ENCODE data around the gene PCCA. TPM values are rescaled to one million over a fixed set of nuclear protein-coding genes. Genes with fewer than 3 reads are reported as not detected.
"Not testable (repeated sequence)": the region's sequence is repeated elsewhere in the genome, so short reads cannot be mapped to it uniquely, and the experiment has no call there.

Gene PCCA
- total and polyA plus RNA-seq, 4 donors = 8.3 to 71.8 (median 22.8) TPM

GRCh38 chr13:100273552-100273951, 184.7 kb downstream of the PCCA start:
- WGBS, 2 donors = 25 to 50% methylated on average over 6 of the region's 6 CpGs
- Histone ChIP-seq H3K9ac (ENCODE audit: insufficient read depth in 1 of 2, low read length in 2 of 2) (no peak overlapping the region), H3K27me3 (ENCODE audit: control insufficient read depth in 3 of 3, insufficient read depth in 3 of 3, low read length in 2 of 3) (no peaks in the 10 kb centered on the region), H3K9me3 (ENCODE audit: control insufficient read depth in 4 of 4, insufficient read depth in 3 of 4, low read length in 3 of 4) (no peaks in the 10 kb centered on the region), H3K4me3 (no peak overlapping the region), H3K36me3 (ENCODE audit: control insufficient read depth in 4 of 4, insufficient read depth in 4 of 4, low read length in 4 of 4) (peaks cover 0 to 7% (median 4%) of the 10 kb centered on the region in 4 donors), H3K27ac (ENCODE audit: low read depth in 1 of 2, low read length in 1 of 2) (no peak overlapping the region), H3K4me1 (ENCODE audit: control insufficient read depth in 5 of 5, insufficient read depth in 5 of 5, low read length in 5 of 5) (no peaks in the 10 kb centered on the region)
- ATAC-seq (ENCODE audit: insufficient read depth, low FRiP score) (no peak), DNase-seq (no peak)
- TF ChIP-seq, protein P1, sequence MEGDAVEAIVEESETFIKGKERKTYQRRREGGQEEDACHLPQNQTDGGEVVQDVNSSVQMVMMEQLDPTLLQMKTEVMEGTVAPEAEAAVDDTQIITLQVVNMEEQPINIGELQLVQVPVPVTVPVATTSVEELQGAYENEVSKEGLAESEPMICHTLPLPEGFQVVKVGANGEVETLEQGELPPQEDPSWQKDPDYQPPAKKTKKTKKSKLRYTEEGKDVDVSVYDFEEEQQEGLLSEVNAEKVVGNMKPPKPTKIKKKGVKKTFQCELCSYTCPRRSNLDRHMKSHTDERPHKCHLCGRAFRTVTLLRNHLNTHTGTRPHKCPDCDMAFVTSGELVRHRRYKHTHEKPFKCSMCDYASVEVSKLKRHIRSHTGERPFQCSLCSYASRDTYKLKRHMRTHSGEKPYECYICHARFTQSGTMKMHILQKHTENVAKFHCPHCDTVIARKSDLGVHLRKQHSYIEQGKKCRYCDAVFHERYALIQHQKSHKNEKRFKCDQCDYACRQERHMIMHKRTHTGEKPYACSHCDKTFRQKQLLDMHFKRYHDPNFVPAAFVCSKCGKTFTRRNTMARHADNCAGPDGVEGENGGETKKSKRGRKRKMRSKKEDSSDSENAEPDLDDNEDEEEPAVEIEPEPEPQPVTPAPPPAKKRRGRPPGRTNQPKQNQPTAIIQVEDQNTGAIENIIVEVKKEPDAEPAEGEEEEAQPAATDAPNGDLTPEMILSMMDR (IDR thresholded peaks at IDR 0.05; ENCODE audit: control extremely low read depth, extremely low read depth) = no peak

GRCh38 chr13:100274942-100275506, 186.1 kb downstream of the PCCA start:
- ATAC-seq (ENCODE audit: insufficient read depth, low FRiP score) = no peak
- H3K9me3 ChIP-seq (ENCODE audit: control insufficient read depth in 4 of 4, insufficient read depth in 3 of 4, low read length in 3 of 4) = no peaks in the 10 kb centered on the region
- H3K4me3 ChIP-seq = no peak overlapping the region
- 85 to 91% methylated on average over 12 of the region's 12 CpGs for WGBS, 2 donors
- no peak overlapping the region for H3K9ac ChIP-seq (ENCODE audit: insufficient read depth in 1 of 2, low read length in 2 of 2)
- H3K36me3 ChIP-seq (ENCODE audit: control insufficient read depth in 4 of 4, insufficient read depth in 4 of 4, low read length in 4 of 4) = peaks cover 0 to 5% (median 2%) of the 10 kb centered on the region in 4 donors
- no peaks in the 10 kb centered on the region for H3K4me1 ChIP-seq (ENCODE audit: control insufficient read depth in 5 of 5, insufficient read depth in 5 of 5, low read length in 5 of 5)
- H3K27ac ChIP-seq (ENCODE audit: low read depth in 1 of 2, low read length in 1 of 2) = no peak overlapping the region
- TF ChIP-seq, protein P1 (IDR thresholded peaks at IDR 0.05; ENCODE audit: control extremely low read depth, extremely low read depth) = no peak
- H3K27me3 ChIP-seq (ENCODE audit: control insufficient read depth in 3 of 3, insufficient read depth in 3 of 3, low read length in 2 of 3) = no peaks in the 10 kb centered on the region
- no peak for DNase-seq

DNA sequence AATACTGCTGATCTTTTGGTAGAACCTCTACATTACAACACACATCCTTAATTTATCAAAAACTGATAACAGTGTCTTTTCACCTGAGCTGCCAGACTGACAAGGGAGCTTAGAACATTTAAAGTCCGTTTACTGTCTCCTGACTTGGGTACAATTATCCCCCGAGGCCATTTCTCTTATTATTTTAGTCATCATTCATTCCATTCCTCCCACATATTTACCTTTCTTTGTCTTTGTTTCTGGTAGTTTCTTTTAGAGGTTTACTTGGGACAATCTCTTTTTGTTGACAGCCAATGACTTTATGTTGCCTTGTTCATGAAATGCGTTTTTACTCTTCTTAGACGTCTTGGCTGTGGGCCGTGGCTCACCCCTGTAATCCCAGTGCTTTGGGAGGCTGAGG, 186.9 kb downstream of the PCCA start:
- Histone ChIP-seq H3K9ac (ENCODE audit: insufficient read depth in 1 of 2, low read length in 2 of 2) (no peak overlapping the region), H3K4me1 (ENCODE audit: control insufficient read depth in 5 of 5, insufficient read depth in 5 of 5, low read length in 5 of 5) (no peaks in the 10 kb centered on the region), H3K36me3 (ENCODE audit: control insufficient read depth in 4 of 4, insufficient read depth in 4 of 4, low read length in 4 of 4) (peaks cover 0 to 6% (median 3%) of the 10 kb centered on the region in 4 donors), H3K27me3 (ENCODE audit: control insufficient read depth in 3 of 3, insufficient read depth in 3 of 3, low read length in 2 of 3) (no peaks in the 10 kb centered on the region), H3K27ac (ENCODE audit: low read depth in 1 of 2, low read length in 1 of 2) (no peak overlapping the region), H3K4me3 (no peak overlapping the region), H3K9me3 (ENCODE audit: control insufficient read depth in 4 of 4, insufficient read depth in 3 of 4, low read length in 3 of 4) (no peaks in the 10 kb centered on the region)
- TF ChIP-seq, protein P1 (IDR thresholded peaks at IDR 0.05; ENCODE audit: control extremely low read depth, extremely low read depth) = no peak
- DNase-seq (no peak), ATAC-seq (ENCODE audit: insufficient read depth, low FRiP score) (no peak)
- 94 to 97% methylated on average over 5 of the region's 5 CpGs for WGBS, 2 donors

DNA sequence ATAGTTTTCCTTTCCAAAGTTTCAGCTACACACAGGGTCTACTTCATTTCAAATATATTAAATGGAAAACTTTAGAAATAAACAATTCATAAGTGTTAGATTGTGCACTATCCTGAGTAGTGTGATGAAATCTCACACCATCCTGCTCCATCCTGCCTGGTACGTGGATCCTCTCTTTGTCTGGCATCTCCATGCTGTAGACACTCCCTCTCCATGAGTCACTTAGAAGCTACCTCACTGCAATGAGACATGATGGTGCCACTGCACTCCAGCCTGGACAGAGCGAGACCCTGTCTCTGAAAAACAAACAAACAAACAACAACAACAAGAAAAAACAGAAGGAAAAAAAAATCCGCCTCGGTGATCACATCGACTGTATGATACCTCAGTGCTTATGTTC, 191.8 kb downstream of the PCCA start:
- 93 to 97% methylated on average over 5 of the region's 5 CpGs for WGBS, 2 donors
- Histone ChIP-seq H3K9ac (ENCODE audit: insufficient read depth in 1 of 2, low read length in 2 of 2) (no peak overlapping the region), H3K27ac (ENCODE audit: low read depth in 1 of 2, low read length in 1 of 2) (no peak overlapping the region), H3K27me3 (ENCODE audit: control insufficient read depth in 3 of 3, insufficient read depth in 3 of 3, low read length in 2 of 3) (no peaks in the 10 kb centered on the region), H3K4me3 (no peak overlapping the region), H3K9me3 (ENCODE audit: control insufficient read depth in 4 of 4, insufficient read depth in 3 of 4, low read length in 3 of 4) (no peaks in the 10 kb centered on the region), H3K36me3 (ENCODE audit: control insufficient read depth in 4 of 4, insufficient read depth in 4 of 4, low read length in 4 of 4) (peaks cover 0 to 7% (median 4%) of the 10 kb centered on the region in 4 donors), H3K4me1 (ENCODE audit: control insufficient read depth in 5 of 5, insufficient read depth in 5 of 5, low read length in 5 of 5) (no peaks in the 10 kb centered on the region)
- DNase-seq = no peak
- no peak for ATAC-seq (ENCODE audit: insufficient read depth, low FRiP score)
- TF ChIP-seq, protein P1 (IDR thresholded peaks at IDR 0.05; ENCODE audit: control extremely low read depth, extremely low read depth) = no peak

DNA sequence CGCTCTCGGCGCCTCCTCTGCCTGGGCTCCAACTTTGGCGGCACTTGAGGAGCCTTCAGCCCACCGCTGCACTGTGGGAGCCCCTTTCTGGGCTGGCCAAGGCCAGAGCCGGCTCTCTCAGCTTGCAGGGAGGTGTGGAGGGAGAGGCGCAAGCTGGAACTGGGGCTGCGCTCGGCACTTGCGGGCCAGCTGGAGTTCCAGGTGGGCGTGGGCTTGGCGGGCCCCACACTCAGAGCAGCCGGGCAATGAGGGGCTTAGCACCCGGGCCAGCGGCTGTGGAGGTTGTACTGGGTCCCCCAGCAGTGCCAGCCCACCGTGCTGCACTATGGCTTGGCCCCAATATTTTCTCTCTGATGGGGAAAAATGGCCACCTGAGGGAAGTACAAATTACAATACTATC, 193.4 kb downstream of the PCCA start:
- not testable (repeated sequence) for H3K4me1 ChIP-seq (ENCODE audit: control insufficient read depth in 5 of 5, insufficient read depth in 5 of 5, low read length in 5 of 5); H3K9me3 ChIP-seq (ENCODE audit: control insufficient read depth in 4 of 4, insufficient read depth in 3 of 4, low read length in 3 of 4); H3K9ac ChIP-seq (ENCODE audit: insufficient read depth in 1 of 2, low read length in 2 of 2); H3K27ac ChIP-seq (ENCODE audit: low read depth in 1 of 2, low read length in 1 of 2); H3K36me3 ChIP-seq (ENCODE audit: control insufficient read depth in 4 of 4, insufficient read depth in 4 of 4, low read length in 4 of 4); H3K4me3 ChIP-seq; ATAC-seq (ENCODE audit: insufficient read depth, low FRiP score); H3K27me3 ChIP-seq (ENCODE audit: control insufficient read depth in 3 of 3, insufficient read depth in 3 of 3, low read length in 2 of 3); DNase-seq
- 97 to 98% methylated on average over 16 of the region's 16 CpGs for WGBS, 2 donors

All from lung (tissue), 12 donors.